Ishikawa (cell line): ENCODE results near the gene CLEC11A.

Experiments
- CEBPB ChIP-seq: IDR thresholded peaks from 2 replicates; pipeline ENCODE4 v1.6.1; 2012
- EGR1 ChIP-seq: IDR thresholded peaks from 2 replicates; pipeline ENCODE4 v1.6.1; 2012
- EP300 ChIP-seq: IDR thresholded peaks from 2 replicates; pipeline ENCODE4 v1.6.1; 2012; ENCODE audit warnings: borderline replicate concordance
- MAX ChIP-seq: IDR thresholded peaks from 2 replicates; pipeline ENCODE4 v1.6.1; 2012
- TAF1 ChIP-seq: IDR thresholded peaks from 2 replicates; pipeline ENCODE4 v1.6.1; 2012; ENCODE audit warnings: low read depth, mild to moderate bottlenecking
- USF1 ChIP-seq: IDR thresholded peaks from 2 replicates; pipeline ENCODE4 v1.6.1; 2012

DNA sequence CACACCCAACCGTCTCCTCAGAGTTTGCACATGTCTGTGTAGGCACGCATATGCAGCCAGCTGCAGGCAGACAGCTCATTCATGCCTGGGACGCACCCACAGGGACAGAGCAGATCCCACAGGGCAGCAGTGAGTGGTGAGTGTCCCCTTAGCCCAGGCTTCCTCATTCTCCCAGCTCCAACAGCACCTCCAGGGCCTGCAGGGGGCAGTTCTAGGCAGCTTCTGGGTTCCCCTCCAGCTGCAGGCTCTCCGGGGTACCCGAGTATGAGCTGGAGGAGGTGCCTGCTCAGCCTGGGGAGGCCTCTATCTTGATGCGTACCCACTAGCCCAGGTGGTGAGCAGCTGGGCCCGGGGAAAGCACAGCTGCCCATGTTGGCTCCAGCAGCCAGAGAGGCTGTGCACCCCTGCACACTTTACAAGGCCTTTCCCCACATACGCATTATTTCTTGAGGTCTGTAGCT is 2.2 kb upstream of the CLEC11A start:
- TF ChIP-seq TAF1 (no peak), EGR1 (no peak), MAX (no peak), USF1 (no peak), CEBPB (no peak), EP300 (no peak)
